Activated naive CD4-positive, alpha-beta T cell treated with anti-CD3 and anti-CD28 coated beads, Interleukin-2, amount 10 ng/mL, durations not matched to agents 7 days and 5 days (primary cell): ENCODE results near the gene P2RY11.
A peak's percentile ranks its signal among the peaks of the same experiment; 100 is the strongest.

Experiments used
- CTCF ChIA-PET: fragments of 350-600 bp; sonication (Branson Sonifier 250); formaldehyde crosslinking; loops from one replicate; lab custom pipeline; 2021; ENCODE audit warnings: antibody characterized with exemption; lab: Charles Lee
- DNase-seq: peaks from one replicate; pipeline ENCODE4 v3.0.0-alpha.2; 2020
- H3K27ac Mint-ChIP-seq: one replicate; pipeline ENCODE4 v1.8.0; 2021; ENCODE audit warnings: mild to moderate bottlenecking, moderate library complexity, mixed read lengths
- H3K27me3 Mint-ChIP-seq: one replicate; pipeline ENCODE4 v1.8.0; 2021; ENCODE audit warnings: mild to moderate bottlenecking, mixed read lengths
- H3K36me3 Mint-ChIP-seq: one replicate; pipeline ENCODE4 v1.8.0; 2021; ENCODE audit warnings: mixed read lengths
- H3K4me1 Mint-ChIP-seq: one replicate; pipeline ENCODE4 v1.8.0; 2021; ENCODE audit warnings: mixed read lengths
- H3K4me3 Mint-ChIP-seq: one replicate; pipeline ENCODE4 v1.8.0; 2021; ENCODE audit warnings: mild to moderate bottlenecking, moderate library complexity, mixed read lengths
- H3K9me3 Mint-ChIP-seq: one replicate; pipeline ENCODE4 v1.8.0; 2021; ENCODE audit warnings: mixed read lengths

P2RY11 gene

GRCh38 chr19:10111405-10111811 lies at the start of gene P2RY11:
TSS of gene P2RY11 (plus strand) at chr19:10111693. CDS start at chr19:10111722, 29 bp downstream.
- Mint-ChIP-seq H3K27me3 (no peaks in the 10 kb centered on the region), H3K27ac (peak within 1 kb of the TSS; percentile 82), H3K9me3 (no peaks in the 10 kb centered on the region), H3K4me1 (peaks cover 62% of the 10 kb centered on the region), H3K36me3 (peaks cover 62% of the 10 kb centered on the region), H3K4me3 (peak within 1 kb of the TSS; percentile 31)
- CTCF ChIA-PET = interaction anchor here (5.1 kb wide), 1 partner anchor 12 kb away, joined by 51 read pairs; no protein-coding TSS in a partner anchor
- DNase-seq = no peak

- H3K4me3 Mint-ChIP-seq = no peak overlapping the region
Measured at GRCh38 chr19:10061717-10062310, 49.7 kb upstream of the P2RY11 start.

GRCh38 chr19:10068205-10068604 lies 43.3 kb upstream of the P2RY11 start:
- Mint-ChIP-seq H3K27me3 (peaks cover 41% of the 10 kb centered on the region), H3K27ac (no peak overlapping the region), H3K9me3 (peaks cover 1% of the 10 kb centered on the region), H3K4me1 (peaks cover 8% of the 10 kb centered on the region), H3K36me3 (no peaks in the 10 kb centered on the region), H3K4me3 (no peak overlapping the region)
- CTCF ChIA-PET = no interaction called here
- DNase-seq = no peak

More at GRCh38 chr19:10061717-10062310, 49.7 kb upstream of the P2RY11 start:
- peak; percentile 24 for DNase-seq
- H3K27me3 Mint-ChIP-seq = peaks cover 27% of the 10 kb centered on the region
- no peaks in the 10 kb centered on the region for H3K36me3 Mint-ChIP-seq
- CTCF ChIA-PET = no interaction called here
- no peaks in the 10 kb centered on the region for H3K4me1 Mint-ChIP-seq
- no peak overlapping the region for H3K27ac Mint-ChIP-seq
- no peaks in the 10 kb centered on the region for H3K9me3 Mint-ChIP-seq

GRCh38 chr19:10069046-10069445 lies 42.4 kb upstream of the P2RY11 start:
- H3K4me1 Mint-ChIP-seq = peaks cover 8% of the 10 kb centered on the region
- H3K36me3 Mint-ChIP-seq = no peaks in the 10 kb centered on the region
- H3K9me3 Mint-ChIP-seq = peaks cover 3% of the 10 kb centered on the region
- peaks cover 41% of the 10 kb centered on the region for H3K27me3 Mint-ChIP-seq
- CTCF ChIA-PET = no interaction called here
- no peak overlapping the region for H3K4me3 Mint-ChIP-seq
- no peak overlapping the region for H3K27ac Mint-ChIP-seq
- no peak for DNase-seq

GRCh38 chr19:10070730-10071446 lies 40.6 kb upstream of the P2RY11 start:
- Mint-ChIP-seq H3K4me3 (no peak overlapping the region), H3K4me1 (peaks cover 8% of the 10 kb centered on the region), H3K36me3 (no peaks in the 10 kb centered on the region), H3K27ac (no peak overlapping the region), H3K9me3 (peaks cover 9% of the 10 kb centered on the region), H3K27me3 (peaks cover 34% of the 10 kb centered on the region)
- DNase-seq = no peak
- CTCF ChIA-PET = no interaction called here

- H3K4me1 Mint-ChIP-seq = no peaks in the 10 kb centered on the region
- no peaks in the 10 kb centered on the region for H3K36me3 Mint-ChIP-seq
- DNase-seq = peak; percentile 62
- H3K27ac Mint-ChIP-seq = no peak overlapping the region
- H3K9me3 Mint-ChIP-seq = peaks cover 9% of the 10 kb centered on the region
- no peak overlapping the region for H3K4me3 Mint-ChIP-seq
- H3K27me3 Mint-ChIP-seq = peaks cover 38% of the 10 kb centered on the region
- CTCF ChIA-PET = no interaction called here
Measured at GRCh38 chr19:10074153-10074552, 37.3 kb upstream of the P2RY11 start.

- Mint-ChIP-seq H3K27me3 (peaks cover 38% of the 10 kb centered on the region), H3K4me1 (no peaks in the 10 kb centered on the region), H3K36me3 (no peaks in the 10 kb centered on the region), H3K27ac (no peak overlapping the region), H3K4me3 (no peak overlapping the region), H3K9me3 (peaks cover 9% of the 10 kb centered on the region)
- CTCF ChIA-PET = interaction anchor here (1.5 kb wide), 1 partner anchor 173 kb away, joined by 4 read pairs; no protein-coding TSS in a partner anchor
- no peak for DNase-seq
Measured at GRCh38 chr19:10076535-10076934, 35.0 kb upstream of the P2RY11 start.

GRCh38 chr19:10078329-10078728 lies 33.2 kb upstream of the P2RY11 start:
- no peak overlapping the region for H3K4me3 Mint-ChIP-seq
- H3K27me3 Mint-ChIP-seq = peaks cover 42% of the 10 kb centered on the region
- no peaks in the 10 kb centered on the region for H3K36me3 Mint-ChIP-seq
- CTCF ChIA-PET = no interaction called here
- no peak overlapping the region for H3K27ac Mint-ChIP-seq
- H3K4me1 Mint-ChIP-seq = no peaks in the 10 kb centered on the region
- peaks cover 6% of the 10 kb centered on the region for H3K9me3 Mint-ChIP-seq
- no peak for DNase-seq

GRCh38 chr19:10079031-10079453 lies 32.5 kb upstream of the P2RY11 start:
- Mint-ChIP-seq H3K36me3 (no peaks in the 10 kb centered on the region), H3K4me3 (no peak overlapping the region), H3K27me3 (peaks cover 43% of the 10 kb centered on the region), H3K4me1 (no peaks in the 10 kb centered on the region), H3K27ac (no peak overlapping the region), H3K9me3 (peaks cover 6% of the 10 kb centered on the region)
- DNase-seq = no peak
- CTCF ChIA-PET = no interaction called here

- Mint-ChIP-seq H3K9me3 (no peaks in the 10 kb centered on the region), H3K4me3 (no peak overlapping the region), H3K27me3 (peaks cover 27% of the 10 kb centered on the region), H3K27ac (no peak overlapping the region), H3K36me3 (peaks cover 7% of the 10 kb centered on the region), H3K4me1 (peaks cover 17% of the 10 kb centered on the region)
- no peak for DNase-seq
- CTCF ChIA-PET = interaction anchor here (0.6 kb wide), 1 partner anchor 83 kb away, joined by 3 read pairs; no protein-coding TSS in a partner anchor
Measured at GRCh38 chr19:10083911-10084310, 27.6 kb upstream of the P2RY11 start.

- H3K4me3 Mint-ChIP-seq = peak overlapping the region; percentile 81
- H3K9me3 Mint-ChIP-seq = no peaks in the 10 kb centered on the region
- peaks cover 19% of the 10 kb centered on the region for H3K4me1 Mint-ChIP-seq
- DNase-seq = no peak
- peaks cover 18% of the 10 kb centered on the region for H3K27me3 Mint-ChIP-seq
- peaks cover 14% of the 10 kb centered on the region for H3K36me3 Mint-ChIP-seq
- H3K27ac Mint-ChIP-seq = no peak overlapping the region
- CTCF ChIA-PET = no interaction called here
Measured at GRCh38 chr19:10084803-10085202, 26.7 kb upstream of the P2RY11 start.

GRCh38 chr19:10085641-10086590 lies 25.6 kb upstream of the P2RY11 start, which contains the start of gene SHFL:
TSS of gene SHFL (plus strand) at chr19:10086317. CDS start at chr19:10086428, 111 bp downstream.
- DNase-seq = peak; percentile 92
- Mint-ChIP-seq H3K4me3 (peak within 1 kb of the TSS; percentile 81), H3K9me3 (no peaks in the 10 kb centered on the region), H3K36me3 (peaks cover 17% of the 10 kb centered on the region), H3K27ac (peak within 1 kb of the TSS; percentile 80), H3K27me3 (peaks cover 18% of the 10 kb centered on the region), H3K4me1 (peaks cover 24% of the 10 kb centered on the region)
- CTCF ChIA-PET = no interaction called here

GRCh38 chr19:10086591-10087192 lies 24.8 kb upstream of the P2RY11 start:
- peak overlapping the region; percentile 81 for H3K4me3 Mint-ChIP-seq
- peaks cover 20% of the 10 kb centered on the region for H3K36me3 Mint-ChIP-seq
- CTCF ChIA-PET = no interaction called here
- H3K9me3 Mint-ChIP-seq = no peaks in the 10 kb centered on the region
- H3K27ac Mint-ChIP-seq = peak overlapping the region; percentile 75
- peak; percentile 59 for DNase-seq
- H3K4me1 Mint-ChIP-seq = peaks cover 26% of the 10 kb centered on the region
- H3K27me3 Mint-ChIP-seq = peaks cover 12% of the 10 kb centered on the region
